ENCODE results near the gene SFMBT2. TPM values are rescaled to one million over a fixed set of nuclear protein-coding genes. Genes with fewer than 3 reads are reported as not detected.

Gene SFMBT2
- total RNA-seq, 1 experiment from 2014 or later, result 14.3 TPM

DNA sequence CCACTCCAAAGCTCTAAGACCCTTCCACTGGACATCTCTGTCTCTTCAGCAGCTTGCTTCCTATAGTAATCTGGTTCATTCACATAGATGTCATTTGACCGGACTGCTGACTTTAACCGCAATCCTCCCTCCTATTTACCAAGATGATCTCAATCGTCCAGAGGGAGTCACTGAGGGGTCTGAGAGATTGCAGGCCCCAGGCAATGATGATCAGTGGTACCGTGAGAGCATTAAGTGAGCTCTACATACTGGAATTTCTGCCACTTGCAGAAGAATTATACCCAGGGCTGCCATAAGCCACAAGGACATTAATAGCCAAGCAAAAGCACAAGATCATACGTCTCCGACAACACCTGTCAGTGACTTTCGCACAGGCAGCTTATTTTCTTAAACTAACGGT, 245.9 kb downstream of the SFMBT2 start (continued):
- TF ChIP-seq, protein P1, sequence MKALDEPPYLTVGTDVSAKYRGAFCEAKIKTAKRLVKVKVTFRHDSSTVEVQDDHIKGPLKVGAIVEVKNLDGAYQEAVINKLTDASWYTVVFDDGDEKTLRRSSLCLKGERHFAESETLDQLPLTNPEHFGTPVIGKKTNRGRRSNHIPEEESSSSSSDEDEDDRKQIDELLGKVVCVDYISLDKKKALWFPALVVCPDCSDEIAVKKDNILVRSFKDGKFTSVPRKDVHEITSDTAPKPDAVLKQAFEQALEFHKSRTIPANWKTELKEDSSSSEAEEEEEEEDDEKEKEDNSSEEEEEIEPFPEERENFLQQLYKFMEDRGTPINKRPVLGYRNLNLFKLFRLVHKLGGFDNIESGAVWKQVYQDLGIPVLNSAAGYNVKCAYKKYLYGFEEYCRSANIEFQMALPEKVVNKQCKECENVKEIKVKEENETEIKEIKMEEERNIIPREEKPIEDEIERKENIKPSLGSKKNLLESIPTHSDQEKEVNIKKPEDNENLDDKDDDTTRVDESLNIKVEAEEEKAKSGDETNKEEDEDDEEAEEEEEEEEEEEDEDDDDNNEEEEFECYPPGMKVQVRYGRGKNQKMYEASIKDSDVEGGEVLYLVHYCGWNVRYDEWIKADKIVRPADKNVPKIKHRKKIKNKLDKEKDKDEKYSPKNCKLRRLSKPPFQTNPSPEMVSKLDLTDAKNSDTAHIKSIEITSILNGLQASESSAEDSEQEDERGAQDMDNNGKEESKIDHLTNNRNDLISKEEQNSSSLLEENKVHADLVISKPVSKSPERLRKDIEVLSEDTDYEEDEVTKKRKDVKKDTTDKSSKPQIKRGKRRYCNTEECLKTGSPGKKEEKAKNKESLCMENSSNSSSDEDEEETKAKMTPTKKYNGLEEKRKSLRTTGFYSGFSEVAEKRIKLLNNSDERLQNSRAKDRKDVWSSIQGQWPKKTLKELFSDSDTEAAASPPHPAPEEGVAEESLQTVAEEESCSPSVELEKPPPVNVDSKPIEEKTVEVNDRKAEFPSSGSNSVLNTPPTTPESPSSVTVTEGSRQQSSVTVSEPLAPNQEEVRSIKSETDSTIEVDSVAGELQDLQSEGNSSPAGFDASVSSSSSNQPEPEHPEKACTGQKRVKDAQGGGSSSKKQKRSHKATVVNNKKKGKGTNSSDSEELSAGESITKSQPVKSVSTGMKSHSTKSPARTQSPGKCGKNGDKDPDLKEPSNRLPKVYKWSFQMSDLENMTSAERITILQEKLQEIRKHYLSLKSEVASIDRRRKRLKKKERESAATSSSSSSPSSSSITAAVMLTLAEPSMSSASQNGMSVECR (CRISPR knock-in tag; IDR thresholded peaks at IDR 0.05; ENCODE audit: borderline replicate concordance), result no peak
- TF ChIP-seq, protein P2, sequence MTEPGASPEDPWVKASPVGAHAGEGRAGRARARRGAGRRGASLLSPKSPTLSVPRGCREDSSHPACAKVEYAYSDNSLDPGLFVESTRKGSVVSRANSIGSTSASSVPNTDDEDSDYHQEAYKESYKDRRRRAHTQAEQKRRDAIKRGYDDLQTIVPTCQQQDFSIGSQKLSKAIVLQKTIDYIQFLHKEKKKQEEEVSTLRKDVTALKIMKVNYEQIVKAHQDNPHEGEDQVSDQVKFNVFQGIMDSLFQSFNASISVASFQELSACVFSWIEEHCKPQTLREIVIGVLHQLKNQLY (CRISPR knock-in tag; IDR thresholded peaks at IDR 0.05), result no peak
- TF ChIP-seq, protein P3, sequence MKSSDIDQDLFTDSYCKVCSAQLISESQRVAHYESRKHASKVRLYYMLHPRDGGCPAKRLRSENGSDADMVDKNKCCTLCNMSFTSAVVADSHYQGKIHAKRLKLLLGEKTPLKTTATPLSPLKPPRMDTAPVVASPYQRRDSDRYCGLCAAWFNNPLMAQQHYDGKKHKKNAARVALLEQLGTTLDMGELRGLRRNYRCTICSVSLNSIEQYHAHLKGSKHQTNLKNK (CRISPR knock-in tag; IDR thresholded peaks at IDR 0.05), result no peak
- no peak for TF ChIP-seq GABPB1 (CRISPR knock-in tag; IDR thresholded peaks at IDR 0.05)
- TF ChIP-seq CREB1 (CRISPR knock-in tag; IDR thresholded peaks at IDR 0.05), result no peak

GRCh38 chr10:7162331-7162730, 248.5 kb downstream of the SFMBT2 start:
- Mint-ChIP-seq H3K36me3 (peaks cover 36% of the 10 kb centered on the region), H3K4me1 (no peaks in the 10 kb centered on the region), H3K27me3 (ENCODE audit: low read depth) (no peaks in the 10 kb centered on the region), H3K4me3 (no peak overlapping the region), H3K27ac (no peak overlapping the region), H3K9me3 (no peaks in the 10 kb centered on the region)
- no peak for TF ChIP-seq NR3C1 (CRISPR knock-in tag; conservative IDR thresholded peaks at IDR 0.05; ENCODE audit: low read depth)
- TF ChIP-seq GABPB1 (CRISPR knock-in tag; IDR thresholded peaks at IDR 0.05), result no peak
- no peak for TF ChIP-seq CBFB (CRISPR knock-in tag; IDR thresholded peaks at IDR 0.05; ENCODE audit: low read depth)
- TF ChIP-seq ZNF138 (CRISPR knock-in tag; conservative IDR thresholded peaks at IDR 0.05), result no peak
- TF ChIP-seq ERG (CRISPR knock-in tag; IDR thresholded peaks at IDR 0.05), result no peak
- TF ChIP-seq, protein P3 (CRISPR knock-in tag; IDR thresholded peaks at IDR 0.05), result no peak
- TF ChIP-seq, protein P4, sequence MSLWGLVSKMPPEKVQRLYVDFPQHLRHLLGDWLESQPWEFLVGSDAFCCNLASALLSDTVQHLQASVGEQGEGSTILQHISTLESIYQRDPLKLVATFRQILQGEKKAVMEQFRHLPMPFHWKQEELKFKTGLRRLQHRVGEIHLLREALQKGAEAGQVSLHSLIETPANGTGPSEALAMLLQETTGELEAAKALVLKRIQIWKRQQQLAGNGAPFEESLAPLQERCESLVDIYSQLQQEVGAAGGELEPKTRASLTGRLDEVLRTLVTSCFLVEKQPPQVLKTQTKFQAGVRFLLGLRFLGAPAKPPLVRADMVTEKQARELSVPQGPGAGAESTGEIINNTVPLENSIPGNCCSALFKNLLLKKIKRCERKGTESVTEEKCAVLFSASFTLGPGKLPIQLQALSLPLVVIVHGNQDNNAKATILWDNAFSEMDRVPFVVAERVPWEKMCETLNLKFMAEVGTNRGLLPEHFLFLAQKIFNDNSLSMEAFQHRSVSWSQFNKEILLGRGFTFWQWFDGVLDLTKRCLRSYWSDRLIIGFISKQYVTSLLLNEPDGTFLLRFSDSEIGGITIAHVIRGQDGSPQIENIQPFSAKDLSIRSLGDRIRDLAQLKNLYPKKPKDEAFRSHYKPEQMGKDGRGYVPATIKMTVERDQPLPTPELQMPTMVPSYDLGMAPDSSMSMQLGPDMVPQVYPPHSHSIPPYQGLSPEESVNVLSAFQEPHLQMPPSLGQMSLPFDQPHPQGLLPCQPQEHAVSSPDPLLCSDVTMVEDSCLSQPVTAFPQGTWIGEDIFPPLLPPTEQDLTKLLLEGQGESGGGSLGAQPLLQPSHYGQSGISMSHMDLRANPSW (CRISPR knock-in tag; conservative IDR thresholded peaks at IDR 0.05; ENCODE audit: low read depth), result no peak
- no peak for TF ChIP-seq ZNF671 (CRISPR knock-in tag; IDR thresholded peaks at IDR 0.05)
- TF ChIP-seq, protein P2 (CRISPR knock-in tag; IDR thresholded peaks at IDR 0.05), result no peak
- TF ChIP-seq TP53 (CRISPR knock-in tag; IDR thresholded peaks at IDR 0.05), result no peak
- TF ChIP-seq PREB (CRISPR knock-in tag; IDR thresholded peaks at IDR 0.05; ENCODE audit: borderline replicate concordance), result no peak
- no peak for TF ChIP-seq ZNF121 (CRISPR knock-in tag; IDR thresholded peaks at IDR 0.05)
- TF ChIP-seq JAZF1 (CRISPR knock-in tag; IDR thresholded peaks at IDR 0.05), result no peak
- no peak for TF ChIP-seq RORB (CRISPR knock-in tag; IDR thresholded peaks at IDR 0.05)
- TF ChIP-seq MXD4 (CRISPR knock-in tag; IDR thresholded peaks at IDR 0.05; ENCODE audit: borderline replicate concordance), result no peak
- no peak for TF ChIP-seq NFE2L1 (CRISPR knock-in tag; IDR thresholded peaks at IDR 0.05)
- no peak for TF ChIP-seq ATF1 (CRISPR knock-in tag; IDR thresholded peaks at IDR 0.05)
- TF ChIP-seq, protein P1 (CRISPR knock-in tag; IDR thresholded peaks at IDR 0.05; ENCODE audit: borderline replicate concordance), result no peak
- ChIA-PET POLR2A (no interaction called here), CTCF (no interaction called here)
- ATAC-seq, result no peak
- DNase-seq (ENCODE audit: low spot score), result no peak
